Measurements from ENCODE around the gene KRTAP12-4. TPM values are rescaled to one million over a fixed set of nuclear protein-coding genes. Genes with fewer than 3 reads are reported as not detected.

Gene KRTAP12-4
- total and polyA plus RNA-seq, 9 of the 15 experiments (the other 6 are each of a cell fraction or from before 2014, with no cell fraction given), result not detected

- TF ChIP-seq AFF4 (CRISPR knock-in tag; IDR thresholded peaks at IDR 0.05) (no peak), ZNF408 (CRISPR knock-in tag; IDR thresholded peaks at IDR 0.05; ENCODE audit: low read depth) (no peak), DLX4 (CRISPR knock-in tag; IDR thresholded peaks at IDR 0.05) (no peak), ZNF395 (CRISPR knock-in tag; IDR thresholded peaks at IDR 0.05) (no peak), PBX2 (CRISPR knock-in tag; IDR thresholded peaks at IDR 0.05; ENCODE audit: low read depth) (no peak), PBX2 (tag; conservative IDR thresholded peaks at IDR 0.05; ENCODE audit: low read depth) (no peak), HNRNPK (IDR thresholded peaks at IDR 0.05; ENCODE audit: low read depth, low read length, poor library complexity, severe bottlenecking) (no peak), TRIM25 (IDR thresholded peaks at IDR 0.05; ENCODE audit: borderline replicate concordance) (no peak), AFF1 (IDR thresholded peaks at IDR 0.05; ENCODE audit: low read depth in 1 of 2, partially characterized antibody in 2 of 2) (no peak)
Observed at GRCh38 chr21:44666401-44667320, 12.2 kb upstream of the KRTAP12-4 start, which contains the start of gene KRTAP12-2 (continued).
